HEK293 (cell line): ENCODE measurements around the gene ZNF764.
A peak's percentile ranks its signal among the peaks of the same experiment; 100 is the strongest.

ENCODE experiments used
- GFI1B ChIP-seq: fragments of 450-650 bp; formaldehyde crosslinking; IDR thresholded peaks from 2 replicates; pipeline ENCODE4 v1.5.1; 2016; ENCODE audit warnings: missing biosample characterization, missing genetic modification characterization
- KLF1 ChIP-seq: fragments of 450-650 bp; formaldehyde crosslinking; IDR thresholded peaks from 2 replicates; pipeline ENCODE4 v1.5.1; 2016; ENCODE audit warnings: missing biosample characterization, missing genetic modification characterization
- KLF9 ChIP-seq: fragments of 450-650 bp; formaldehyde crosslinking; IDR thresholded peaks from 2 replicates; pipeline ENCODE4 v1.5.1; 2016; ENCODE audit warnings: missing biosample characterization, missing genetic modification characterization, low read depth
- MYNN ChIP-seq: fragments of 450-650 bp; formaldehyde crosslinking; IDR thresholded peaks from 2 replicates; pipeline ENCODE4 v1.5.1; 2016; ENCODE audit warnings: missing biosample characterization, missing genetic modification characterization, borderline replicate concordance
- MZF1 ChIP-seq: fragments of 450-650 bp; formaldehyde crosslinking; IDR thresholded peaks from 2 replicates; pipeline ENCODE4 v1.5.1; 2017; ENCODE audit warnings: missing biosample characterization, missing genetic modification characterization, borderline replicate concordance
- OSR2 ChIP-seq: fragments of 450-650 bp; formaldehyde crosslinking; IDR thresholded peaks from 2 replicates; pipeline ENCODE4 v1.5.1; 2016; ENCODE audit warnings: missing biosample characterization, missing genetic modification characterization
- SALL2 ChIP-seq: fragments of 450-650 bp; formaldehyde crosslinking; IDR thresholded peaks from 2 replicates; pipeline ENCODE4 v1.5.0; 2017; ENCODE audit warnings: missing biosample characterization, mild to moderate bottlenecking, missing genetic modification characterization, borderline replicate concordance
- ZEB2 ChIP-seq: fragments of 450-650 bp; formaldehyde crosslinking; IDR thresholded peaks from 2 replicates; pipeline ENCODE4 v1.5.1; 2016; ENCODE audit warnings: missing biosample characterization, missing genetic modification characterization
- ZNF155 ChIP-seq: fragments of 450-650 bp; formaldehyde crosslinking; IDR thresholded peaks from 2 replicates; pipeline ENCODE4 v1.5.1; 2016; ENCODE audit warnings: missing biosample characterization, missing genetic modification characterization
- ZNF169 ChIP-seq: fragments of 450-650 bp; formaldehyde crosslinking; IDR thresholded peaks from 2 replicates; pipeline ENCODE4 v1.5.1; 2016; ENCODE audit warnings: missing biosample characterization, missing genetic modification characterization
- ZNF221 ChIP-seq: fragments of 450-650 bp; formaldehyde crosslinking; IDR thresholded peaks from 2 replicates; pipeline ENCODE4 v1.5.1; 2017; ENCODE audit warnings: missing biosample characterization, missing genetic modification characterization, borderline replicate concordance
- ZNF433 ChIP-seq: fragments of 450-650 bp; formaldehyde crosslinking; IDR thresholded peaks from 2 replicates; pipeline ENCODE4 v1.5.1; 2016; ENCODE audit warnings: missing biosample characterization, missing genetic modification characterization, low read depth
- ZNF473 ChIP-seq: fragments of 450-650 bp; formaldehyde crosslinking; IDR thresholded peaks from 2 replicates; pipeline ENCODE4 v1.5.1; 2017; ENCODE audit warnings: missing biosample characterization, missing genetic modification characterization
- ZNF48 ChIP-seq: fragments of 450-650 bp; formaldehyde crosslinking; IDR thresholded peaks from 2 replicates; pipeline ENCODE4 v1.5.1; 2016; ENCODE audit warnings: missing biosample characterization, missing genetic modification characterization
- ZNF510 ChIP-seq: fragments of 450-650 bp; formaldehyde crosslinking; IDR thresholded peaks from 2 replicates; pipeline ENCODE4 v1.5.1; 2018; ENCODE audit warnings: mild to moderate bottlenecking, missing genetic modification characterization, missing biosample characterization; ENCODE audit not compliant: insufficient replicate concordance
- ZNF514 ChIP-seq: fragments of 450-650 bp; formaldehyde crosslinking; IDR thresholded peaks from 2 replicates; pipeline ENCODE4 v1.5.1; 2016; ENCODE audit warnings: missing biosample characterization, missing genetic modification characterization
- ZNF530 ChIP-seq: fragments of 450-650 bp; formaldehyde crosslinking; IDR thresholded peaks from 2 replicates; pipeline ENCODE4 v1.5.1; 2016; ENCODE audit warnings: low read depth, missing biosample characterization, missing genetic modification characterization
- ZNF555 ChIP-seq: fragments of 450-650 bp; formaldehyde crosslinking; conservative IDR thresholded peaks from 2 replicates; pipeline ENCODE4 v1.5.1; 2017; ENCODE audit warnings: missing biosample characterization, mild to moderate bottlenecking, missing genetic modification characterization, inconsistent platforms
- ZNF596 ChIP-seq: fragments of 450-650 bp; IDR thresholded peaks from 2 replicates; pipeline ENCODE4 v1.5.0; 2018; ENCODE audit warnings: missing biosample characterization, mild to moderate bottlenecking, missing genetic modification characterization, moderate library complexity
- ZNF658 ChIP-seq: fragments of 450-650 bp; formaldehyde crosslinking; IDR thresholded peaks from 2 replicates; pipeline ENCODE4; 2016; ENCODE audit warnings: missing biosample characterization, missing genetic modification characterization
- ZNF677 ChIP-seq: fragments of 450-650 bp; IDR thresholded peaks from 2 replicates; pipeline ENCODE4 v1.5.0; 2018; ENCODE audit warnings: missing biosample characterization, mild to moderate bottlenecking, missing genetic modification characterization, moderate library complexity
- ZSCAN23 ChIP-seq: fragments of 450-650 bp; formaldehyde crosslinking; IDR thresholded peaks from 2 replicates; pipeline ENCODE4 v1.5.1; 2016; ENCODE audit warnings: missing biosample characterization, missing genetic modification characterization
- TF ChIP-seq, protein P1 (sequence below): fragments of 450-650 bp; formaldehyde crosslinking; IDR thresholded peaks from 2 replicates; pipeline ENCODE4 v1.5.1; 2017; ENCODE audit warnings: missing biosample characterization, missing genetic modification characterization
- TF ChIP-seq, protein P2 (sequence below): fragments of 450-650 bp; formaldehyde crosslinking; IDR thresholded peaks from 2 replicates; pipeline ENCODE4 v1.5.1; 2016; ENCODE audit warnings: missing biosample characterization, missing genetic modification characterization
- TF ChIP-seq, protein P3 (sequence below): fragments of 450-650 bp; formaldehyde crosslinking; IDR thresholded peaks from 2 replicates; pipeline ENCODE4 v1.5.1; 2016; ENCODE audit warnings: missing biosample characterization, missing genetic modification characterization, low read depth
- TF ChIP-seq, protein P4 (sequence below): fragments of 450-650 bp; formaldehyde crosslinking; IDR thresholded peaks from 2 replicates; pipeline ENCODE4 v1.5.0; 2017; ENCODE audit warnings: missing biosample characterization, missing genetic modification characterization, borderline replicate concordance
- TF ChIP-seq, protein P5 (sequence below): fragments of 450-650 bp; formaldehyde crosslinking; IDR thresholded peaks from 2 replicates; pipeline ENCODE4 v1.5.1; 2016; ENCODE audit warnings: missing biosample characterization, missing genetic modification characterization
- TF ChIP-seq, protein P6 (sequence below): fragments of 450-650 bp; formaldehyde crosslinking; IDR thresholded peaks from 2 replicates; pipeline ENCODE4 v1.5.1; 2016; ENCODE audit warnings: missing biosample characterization, missing genetic modification characterization

ZNF764 gene

DNA sequence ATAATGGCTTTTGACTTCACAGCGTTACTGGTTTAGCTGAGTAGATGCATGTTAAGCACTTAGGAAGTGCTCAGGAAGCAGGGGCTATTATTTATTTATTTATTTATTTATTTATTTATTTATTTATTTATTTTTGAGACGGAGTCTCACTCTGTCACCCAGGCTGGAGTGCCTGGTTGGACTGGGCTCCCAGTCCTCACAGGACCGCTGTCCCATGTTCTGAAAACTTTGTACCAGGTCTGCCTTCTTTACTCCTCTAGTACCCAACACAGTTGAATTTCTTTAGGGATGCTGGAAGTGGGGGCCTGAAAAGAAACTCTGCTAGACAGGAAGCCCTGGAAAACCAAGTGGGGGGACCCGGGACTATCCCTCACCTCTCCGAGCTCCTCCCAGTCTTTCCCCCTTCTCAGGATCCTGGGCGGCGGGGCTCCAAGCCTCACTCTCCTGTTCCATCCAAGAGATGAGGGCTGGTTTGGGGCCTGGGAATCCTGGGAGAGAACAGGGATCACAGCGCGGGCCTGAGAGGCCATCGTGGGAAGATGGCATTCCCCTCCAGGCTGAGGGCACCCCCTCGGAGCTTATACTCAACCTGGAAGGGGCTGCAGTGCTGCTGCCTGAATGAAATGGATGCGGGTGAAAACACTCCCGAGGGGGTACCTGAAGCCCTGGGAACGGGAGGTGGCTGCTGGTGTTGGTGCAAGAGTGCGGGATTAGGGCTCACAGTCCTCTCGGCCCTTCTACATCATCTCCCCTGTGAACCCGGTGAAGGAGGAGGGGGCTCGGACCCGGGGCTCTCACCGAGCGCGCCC lies 12.7 kb upstream of the ZNF764 start (continued):
- no peak; the same call in 1 of the 2 replicates for TF ChIP-seq ZNF677 (tag by site-specific recombination)
- TF ChIP-seq SALL2 (tag by site-specific recombination), result no peak
- no peak for TF ChIP-seq ZNF658 (tag by site-specific recombination)
- TF ChIP-seq MZF1, result peak; percentile 94; the same call in 1 of the 2 replicates
- no peak for TF ChIP-seq ZNF473 (tag by site-specific recombination)
- TF ChIP-seq, protein P1, sequence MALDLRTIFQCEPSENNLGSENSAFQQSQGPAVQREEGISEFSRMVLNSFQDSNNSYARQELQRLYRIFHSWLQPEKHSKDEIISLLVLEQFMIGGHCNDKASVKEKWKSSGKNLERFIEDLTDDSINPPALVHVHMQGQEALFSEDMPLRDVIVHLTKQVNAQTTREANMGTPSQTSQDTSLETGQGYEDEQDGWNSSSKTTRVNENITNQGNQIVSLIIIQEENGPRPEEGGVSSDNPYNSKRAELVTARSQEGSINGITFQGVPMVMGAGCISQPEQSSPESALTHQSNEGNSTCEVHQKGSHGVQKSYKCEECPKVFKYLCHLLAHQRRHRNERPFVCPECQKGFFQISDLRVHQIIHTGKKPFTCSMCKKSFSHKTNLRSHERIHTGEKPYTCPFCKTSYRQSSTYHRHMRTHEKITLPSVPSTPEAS (tag by site-specific recombination), result peak; percentile 23; the same call in 1 of the 2 replicates
- TF ChIP-seq KLF9, result no peak
- peak; percentile 99 for TF ChIP-seq ZNF514 (tag by site-specific recombination)
- TF ChIP-seq, protein P2, sequence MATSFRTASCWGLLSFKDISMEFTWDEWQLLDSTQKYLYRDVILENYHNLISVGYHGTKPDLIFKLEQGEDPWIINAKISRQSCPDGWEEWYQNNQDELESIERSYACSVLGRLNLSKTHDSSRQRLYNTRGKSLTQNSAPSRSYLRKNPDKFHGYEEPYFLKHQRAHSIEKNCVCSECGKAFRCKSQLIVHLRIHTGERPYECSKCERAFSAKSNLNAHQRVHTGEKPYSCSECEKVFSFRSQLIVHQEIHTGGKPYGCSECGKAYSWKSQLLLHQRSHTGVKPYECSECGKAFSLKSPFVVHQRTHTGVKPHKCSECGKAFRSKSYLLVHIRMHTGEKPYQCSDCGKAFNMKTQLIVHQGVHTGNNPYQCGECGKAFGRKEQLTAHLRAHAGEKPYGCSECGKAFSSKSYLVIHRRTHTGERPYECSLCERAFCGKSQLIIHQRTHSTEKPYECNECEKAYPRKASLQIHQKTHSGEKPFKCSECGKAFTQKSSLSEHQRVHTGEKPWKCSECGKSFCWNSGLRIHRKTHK, result no peak
- TF ChIP-seq ZNF221, result peak; percentile 93; the same call in 1 of the 2 replicates
- no peak for TF ChIP-seq ZNF48 (tag by site-specific recombination)
- TF ChIP-seq, protein P3, sequence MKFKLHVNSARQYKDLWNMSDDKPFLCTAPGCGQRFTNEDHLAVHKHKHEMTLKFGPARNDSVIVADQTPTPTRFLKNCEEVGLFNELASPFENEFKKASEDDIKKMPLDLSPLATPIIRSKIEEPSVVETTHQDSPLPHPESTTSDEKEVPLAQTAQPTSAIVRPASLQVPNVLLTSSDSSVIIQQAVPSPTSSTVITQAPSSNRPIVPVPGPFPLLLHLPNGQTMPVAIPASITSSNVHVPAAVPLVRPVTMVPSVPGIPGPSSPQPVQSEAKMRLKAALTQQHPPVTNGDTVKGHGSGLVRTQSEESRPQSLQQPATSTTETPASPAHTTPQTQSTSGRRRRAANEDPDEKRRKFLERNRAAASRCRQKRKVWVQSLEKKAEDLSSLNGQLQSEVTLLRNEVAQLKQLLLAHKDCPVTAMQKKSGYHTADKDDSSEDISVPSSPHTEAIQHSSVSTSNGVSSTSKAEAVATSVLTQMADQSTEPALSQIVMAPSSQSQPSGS, result no peak
- peak; percentile 15; the same call in 1 of the 2 replicates for TF ChIP-seq OSR2
- TF ChIP-seq ZNF510 (tag by site-specific recombination), result peak; percentile 98
- TF ChIP-seq, protein P4, sequence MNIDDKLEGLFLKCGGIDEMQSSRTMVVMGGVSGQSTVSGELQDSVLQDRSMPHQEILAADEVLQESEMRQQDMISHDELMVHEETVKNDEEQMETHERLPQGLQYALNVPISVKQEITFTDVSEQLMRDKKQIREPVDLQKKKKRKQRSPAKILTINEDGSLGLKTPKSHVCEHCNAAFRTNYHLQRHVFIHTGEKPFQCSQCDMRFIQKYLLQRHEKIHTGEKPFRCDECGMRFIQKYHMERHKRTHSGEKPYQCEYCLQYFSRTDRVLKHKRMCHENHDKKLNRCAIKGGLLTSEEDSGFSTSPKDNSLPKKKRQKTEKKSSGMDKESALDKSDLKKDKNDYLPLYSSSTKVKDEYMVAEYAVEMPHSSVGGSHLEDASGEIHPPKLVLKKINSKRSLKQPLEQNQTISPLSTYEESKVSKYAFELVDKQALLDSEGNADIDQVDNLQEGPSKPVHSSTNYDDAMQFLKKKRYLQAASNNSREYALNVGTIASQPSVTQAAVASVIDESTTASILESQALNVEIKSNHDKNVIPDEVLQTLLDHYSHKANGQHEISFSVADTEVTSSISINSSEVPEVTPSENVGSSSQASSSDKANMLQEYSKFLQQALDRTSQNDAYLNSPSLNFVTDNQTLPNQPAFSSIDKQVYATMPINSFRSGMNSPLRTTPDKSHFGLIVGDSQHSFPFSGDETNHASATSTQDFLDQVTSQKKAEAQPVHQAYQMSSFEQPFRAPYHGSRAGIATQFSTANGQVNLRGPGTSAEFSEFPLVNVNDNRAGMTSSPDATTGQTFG (tag by site-specific recombination), result no peak
- no peak for TF ChIP-seq ZNF169 (tag by site-specific recombination)
- TF ChIP-seq MYNN (tag by site-specific recombination), result peak; percentile 77; the same call in 1 of the 2 replicates
- no peak; the same call in 1 of the 2 replicates for TF ChIP-seq ZEB2 (tag by site-specific recombination)
- TF ChIP-seq ZNF530 (tag by site-specific recombination), result peak; percentile 96
- TF ChIP-seq KLF1, result peak; percentile 9; the same call in 1 of the 2 replicates
- 0 out of 2 replicates have a peak, but pooled peaks have one; percentile 82 for TF ChIP-seq ZNF155 (tag by site-specific recombination)
- TF ChIP-seq ZNF555 (tag by site-specific recombination), result no peak; the same call in 1 of the 2 replicates
- TF ChIP-seq, protein P5, sequence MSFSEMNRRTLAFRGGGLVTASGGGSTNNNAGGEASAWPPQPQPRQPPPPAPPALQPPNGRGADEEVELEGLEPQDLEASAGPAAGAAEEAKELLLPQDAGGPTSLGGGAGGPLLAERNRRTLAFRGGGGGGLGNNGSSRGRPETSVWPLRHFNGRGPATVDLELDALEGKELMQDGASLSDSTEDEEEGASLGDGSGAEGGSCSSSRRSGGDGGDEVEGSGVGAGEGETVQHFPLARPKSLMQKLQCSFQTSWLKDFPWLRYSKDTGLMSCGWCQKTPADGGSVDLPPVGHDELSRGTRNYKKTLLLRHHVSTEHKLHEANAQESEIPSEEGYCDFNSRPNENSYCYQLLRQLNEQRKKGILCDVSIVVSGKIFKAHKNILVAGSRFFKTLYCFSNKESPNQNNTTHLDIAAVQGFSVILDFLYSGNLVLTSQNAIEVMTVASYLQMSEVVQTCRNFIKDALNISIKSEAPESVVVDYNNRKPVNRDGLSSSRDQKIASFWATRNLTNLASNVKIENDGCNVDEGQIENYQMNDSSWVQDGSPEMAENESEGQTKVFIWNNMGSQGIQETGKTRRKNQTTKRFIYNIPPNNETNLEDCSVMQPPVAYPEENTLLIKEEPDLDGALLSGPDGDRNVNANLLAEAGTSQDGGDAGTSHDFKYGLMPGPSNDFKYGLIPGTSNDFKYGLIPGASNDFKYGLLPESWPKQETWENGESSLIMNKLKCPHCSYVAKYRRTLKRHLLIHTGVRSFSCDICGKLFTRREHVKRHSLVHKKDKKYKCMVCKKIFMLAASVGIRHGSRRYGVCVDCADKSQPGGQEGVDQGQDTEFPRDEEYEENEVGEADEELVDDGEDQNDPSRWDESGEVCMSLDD (tag by site-specific recombination), result no peak
- TF ChIP-seq ZNF596 (tag by site-specific recombination), result no peak
- peak; percentile 59; the same call in 1 of the 2 replicates for TF ChIP-seq ZSCAN23 (tag by site-specific recombination)
- TF ChIP-seq, protein P6, sequence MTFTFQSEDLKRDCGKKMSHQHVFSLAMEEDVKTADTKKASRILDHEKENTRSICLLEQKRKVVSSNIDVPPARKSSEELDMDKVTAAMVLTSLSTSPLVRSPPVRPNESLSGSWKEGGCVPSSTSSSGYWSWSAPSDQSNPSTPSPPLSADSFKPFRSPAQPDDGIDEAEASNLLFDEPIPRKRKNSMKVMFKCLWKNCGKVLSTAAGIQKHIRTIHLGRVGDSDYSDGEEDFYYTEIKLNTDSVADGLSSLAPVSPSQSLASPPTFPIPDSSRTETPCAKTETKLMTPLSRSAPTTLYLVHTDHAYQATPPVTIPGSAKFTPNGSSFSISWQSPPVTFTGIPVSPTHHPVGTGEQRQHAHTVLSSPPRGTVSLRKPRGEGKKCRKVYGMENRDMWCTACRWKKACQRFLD, result peak; percentile 83; the same call in 1 of the 2 replicates
- TF ChIP-seq GFI1B (tag by site-specific recombination), result peak; percentile 92
- TF ChIP-seq ZNF433, result peak; percentile 100
